PFSK-1 (cell line): ENCODE data around the gene USP46.

Experiments
- POLR2AphosphoS5 ChIP-seq: IDR thresholded peaks from 2 replicates; pipeline ENCODE4 v1.6.1; 2012; ENCODE audit warnings: low read depth, mild to moderate bottlenecking, control low read depth, low read length, moderate library complexity
- TAF1 ChIP-seq: IDR thresholded peaks from 2 replicates; pipeline ENCODE4 v1.6.1; 2012; ENCODE audit warnings: low read length, control low read depth, borderline replicate concordance; ENCODE audit not compliant: insufficient read depth
- TF ChIP-seq, protein P1 (sequence below), 2 experiments: IDR thresholded peaks; 2 replicates each; pipeline versions ENCODE4 v1.6.1 to v1.8.0; 2011 to 2012; ENCODE audit warnings: low read depth in 2 of 2, low read length in 2 of 2, control low read depth in 1 of 2, inconsistent platforms in 1 of 2, mild to moderate bottlenecking in 1 of 2, moderate library complexity in 1 of 2; ENCODE audit not compliant: insufficient read depth in 1 of 2

DNA sequence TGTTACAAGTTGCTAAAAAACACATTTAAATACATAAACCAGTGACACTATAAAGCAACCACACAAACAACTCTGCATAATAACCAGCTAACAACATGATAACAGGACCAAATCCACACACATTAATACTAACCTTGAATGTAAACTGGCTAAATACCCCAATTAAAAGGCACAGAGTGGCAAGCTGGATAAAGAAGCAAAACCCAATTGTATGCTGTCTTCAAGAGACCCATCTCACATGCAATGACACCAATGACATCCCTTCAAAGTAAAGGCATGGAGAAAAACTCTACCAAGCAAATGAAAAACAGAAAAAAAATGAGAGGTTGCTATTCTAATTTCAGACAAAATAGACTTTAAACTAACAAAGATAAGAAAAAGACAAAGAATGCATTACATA, 34.4 kb upstream of the USP46 start:
- TF ChIP-seq POLR2AphosphoS5 = no peak
- TF ChIP-seq, protein P1, sequence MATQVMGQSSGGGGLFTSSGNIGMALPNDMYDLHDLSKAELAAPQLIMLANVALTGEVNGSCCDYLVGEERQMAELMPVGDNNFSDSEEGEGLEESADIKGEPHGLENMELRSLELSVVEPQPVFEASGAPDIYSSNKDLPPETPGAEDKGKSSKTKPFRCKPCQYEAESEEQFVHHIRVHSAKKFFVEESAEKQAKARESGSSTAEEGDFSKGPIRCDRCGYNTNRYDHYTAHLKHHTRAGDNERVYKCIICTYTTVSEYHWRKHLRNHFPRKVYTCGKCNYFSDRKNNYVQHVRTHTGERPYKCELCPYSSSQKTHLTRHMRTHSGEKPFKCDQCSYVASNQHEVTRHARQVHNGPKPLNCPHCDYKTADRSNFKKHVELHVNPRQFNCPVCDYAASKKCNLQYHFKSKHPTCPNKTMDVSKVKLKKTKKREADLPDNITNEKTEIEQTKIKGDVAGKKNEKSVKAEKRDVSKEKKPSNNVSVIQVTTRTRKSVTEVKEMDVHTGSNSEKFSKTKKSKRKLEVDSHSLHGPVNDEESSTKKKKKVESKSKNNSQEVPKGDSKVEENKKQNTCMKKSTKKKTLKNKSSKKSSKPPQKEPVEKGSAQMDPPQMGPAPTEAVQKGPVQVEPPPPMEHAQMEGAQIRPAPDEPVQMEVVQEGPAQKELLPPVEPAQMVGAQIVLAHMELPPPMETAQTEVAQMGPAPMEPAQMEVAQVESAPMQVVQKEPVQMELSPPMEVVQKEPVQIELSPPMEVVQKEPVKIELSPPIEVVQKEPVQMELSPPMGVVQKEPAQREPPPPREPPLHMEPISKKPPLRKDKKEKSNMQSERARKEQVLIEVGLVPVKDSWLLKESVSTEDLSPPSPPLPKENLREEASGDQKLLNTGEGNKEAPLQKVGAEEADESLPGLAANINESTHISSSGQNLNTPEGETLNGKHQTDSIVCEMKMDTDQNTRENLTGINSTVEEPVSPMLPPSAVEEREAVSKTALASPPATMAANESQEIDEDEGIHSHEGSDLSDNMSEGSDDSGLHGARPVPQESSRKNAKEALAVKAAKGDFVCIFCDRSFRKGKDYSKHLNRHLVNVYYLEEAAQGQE (IDR thresholded peaks at IDR 0.05; ENCODE audit: insufficient read depth in 1 of 2, low read depth in 2 of 2, low read length in 2 of 2) = no peak
- TF ChIP-seq TAF1 = no peak
